H9 (cell line): ENCODE results near the gene RAP1GAP. TPM values are rescaled to one million over a fixed set of nuclear protein-coding genes. Genes with fewer than 3 reads are reported as not detected.

Experiments
- DNase-seq: peaks from one replicate; pipeline ENCODE4 v3.0.0-alpha.2; 2017
- H2AFZ ChIP-seq: one replicate; pipeline ENCODE4 v1.6.1; 2013; ENCODE audit warnings: mild to moderate bottlenecking, low read length, control low read depth, moderate library complexity
- H2AK5ac ChIP-seq: 2 replicates; pipeline ENCODE4 v1.6.1; 2013; ENCODE audit warnings: low read length, control low read depth, mixed read lengths; ENCODE audit not compliant: insufficient read length
- H2BK120ac ChIP-seq: one replicate; pipeline ENCODE4 v1.6.1; 2013; ENCODE audit warnings: low read depth, mild to moderate bottlenecking, low read length, control low read depth, inconsistent platforms; ENCODE audit not compliant: poor library complexity, severe bottlenecking
- H2BK12ac ChIP-seq: 2 replicates; pipeline ENCODE4 v1.6.1; 2013; ENCODE audit warnings: low read length, control low read depth, mixed read lengths, low read depth; ENCODE audit not compliant: insufficient read length
- H2BK15ac ChIP-seq: 2 replicates; pipeline ENCODE4 v1.6.1; 2013; ENCODE audit warnings: low read depth, low read length, control low read depth
- H2BK20ac ChIP-seq: one replicate; pipeline ENCODE4 v1.6.1; 2013; ENCODE audit warnings: low read depth, mild to moderate bottlenecking, low read length, control low read depth, inconsistent platforms; ENCODE audit not compliant: poor library complexity, severe bottlenecking
- H2BK5ac ChIP-seq: 2 replicates; pipeline ENCODE4 v1.6.1; 2013; ENCODE audit warnings: low read length, control low read depth, mixed read lengths; ENCODE audit not compliant: insufficient read length
- H3K14ac ChIP-seq: 2 replicates; pipeline ENCODE4 v1.6.1; 2013; ENCODE audit warnings: low read length, control low read depth; ENCODE audit not compliant: insufficient read depth
- H3K18ac ChIP-seq: 2 replicates; pipeline ENCODE4 v1.6.1; 2013; ENCODE audit warnings: low read depth, mild to moderate bottlenecking, mixed read lengths, low read length, control low read depth; ENCODE audit not compliant: insufficient read length
- H3K23ac ChIP-seq: 2 replicates; pipeline ENCODE4 v1.6.1; 2013; ENCODE audit warnings: low read length, control low read depth, mixed read lengths, low read depth; ENCODE audit not compliant: insufficient read length
- H3K23me2 ChIP-seq: 2 replicates; pipeline ENCODE4 v1.6.1; 2013; ENCODE audit warnings: low read depth, mild to moderate bottlenecking, mixed read lengths, low read length, control low read depth; ENCODE audit not compliant: insufficient read length, poor library complexity, severe bottlenecking
- H3K27ac ChIP-seq: 2 replicates; pipeline ENCODE4 v1.5.1; 2013; ENCODE audit warnings: low read length, control low read depth, mixed read lengths, low read depth; ENCODE audit not compliant: insufficient read length
- H3K27me3 ChIP-seq: 2 replicates; pipeline ENCODE4 v1.6.1; 2013; ENCODE audit warnings: low read length, control low read depth, inconsistent platforms; ENCODE audit not compliant: insufficient read depth
- H3K4ac ChIP-seq: 2 replicates; pipeline ENCODE4 v1.6.1; 2013; ENCODE audit warnings: low read depth, mild to moderate bottlenecking, control low read depth, inconsistent platforms, low read length, moderate library complexity
- H3K4me1 ChIP-seq: 2 replicates; pipeline ENCODE4 v1.6.1; 2013; ENCODE audit warnings: low read length, control low read depth, inconsistent platforms; ENCODE audit not compliant: insufficient read depth
- H3K4me2 ChIP-seq: 2 replicates; pipeline ENCODE4 v1.6.1; 2013; ENCODE audit warnings: low read length, control low read depth, mixed read lengths; ENCODE audit not compliant: insufficient read length, insufficient read depth
- H3K56ac ChIP-seq: 2 replicates; pipeline ENCODE4 v1.6.1; 2013; ENCODE audit warnings: low read depth, mild to moderate bottlenecking, mixed read lengths, low read length, control low read depth; ENCODE audit not compliant: insufficient read length
- H3K79me1 ChIP-seq: 2 replicates; pipeline ENCODE4 v1.6.1; 2013; ENCODE audit warnings: low read depth, mild to moderate bottlenecking, moderate library complexity, low read length, control low read depth, inconsistent platforms; ENCODE audit not compliant: insufficient read depth, poor library complexity, severe bottlenecking
- H3K79me2 ChIP-seq: 2 replicates; pipeline ENCODE4 v1.6.1; 2013; ENCODE audit warnings: low read length, control low read depth, inconsistent platforms; ENCODE audit not compliant: insufficient read depth
- H3K9ac ChIP-seq: 2 replicates; pipeline ENCODE4 v1.6.1; 2013; ENCODE audit warnings: low read length, control low read depth, mixed read lengths; ENCODE audit not compliant: insufficient read length; ENCODE audit errors: extremely low read depth
- H3K9me3 ChIP-seq: one replicate; pipeline ENCODE4 v1.6.1; 2013; ENCODE audit warnings: low read depth, low read length, inconsistent platforms; ENCODE audit not compliant: control insufficient read depth
- H3T11ph ChIP-seq: one replicate; pipeline ENCODE4 v1.6.1; 2013; ENCODE audit warnings: mild to moderate bottlenecking, low read length, control low read depth, inconsistent platforms
- H4K20me1 ChIP-seq: one replicate; pipeline ENCODE4 v1.6.1; 2013; ENCODE audit not compliant: control insufficient read depth, insufficient read length, insufficient read depth
- H4K5ac ChIP-seq: 2 replicates; pipeline ENCODE4 v1.6.1; 2013; ENCODE audit warnings: low read depth, mild to moderate bottlenecking, mixed read lengths, low read length, control low read depth; ENCODE audit not compliant: insufficient read length
- H4K8ac ChIP-seq: replicated peaks from 2 replicates; pipeline ENCODE4 v1.6.1; 2013; ENCODE audit warnings: low read length, control low read depth, mixed read lengths, low read depth; ENCODE audit not compliant: insufficient read length
- H4K91ac ChIP-seq: 2 replicates; pipeline ENCODE4 v1.6.1; 2013; ENCODE audit warnings: low read depth, mild to moderate bottlenecking, moderate library complexity, mixed read lengths, low read length, control low read depth; ENCODE audit not compliant: insufficient read length
- H3K27ac Mint-ChIP-seq, 3 experiments: 2 replicates in 2 of 3; 3 replicates in 1 of 3; pipeline ENCODE4 v1.8.0; 2020 to 2021; ENCODE audit warnings: mixed read lengths in 3 of 3, mild to moderate bottlenecking in 1 of 3, moderate library complexity in 1 of 3
- H3K27me3 Mint-ChIP-seq: 2 replicates; pipeline ENCODE4 v1.8.0; 2021; ENCODE audit warnings: low read depth, mild to moderate bottlenecking, moderate library complexity, mixed read lengths
- H3K36me3 Mint-ChIP-seq, 3 experiments: 2 replicates in 2 of 3; 3 replicates in 1 of 3; pipeline ENCODE4 v1.8.0; 2020 to 2021; ENCODE audit warnings: low read depth in 3 of 3, mixed read lengths in 3 of 3; ENCODE audit not compliant: insufficient read depth in 1 of 3
- H3K4me1 Mint-ChIP-seq, 2 experiments: 2 replicates each; pipeline ENCODE4 v1.8.0; 2020; ENCODE audit warnings: mixed read lengths in 2 of 2
- H3K4me3 Mint-ChIP-seq, 2 experiments: 2 replicates in 1 of 2; 3 replicates in 1 of 2; pipeline ENCODE4 v1.8.0; 2020 to 2021; ENCODE audit warnings: mild to moderate bottlenecking in 2 of 2, mixed read lengths in 2 of 2, moderate library complexity in 1 of 2
- H3K9me3 Mint-ChIP-seq, 2 experiments: 2 replicates in 1 of 2; 3 replicates in 1 of 2; pipeline ENCODE4 v1.8.0; 2020; ENCODE audit warnings: mild to moderate bottlenecking in 2 of 2, mixed read lengths in 2 of 2, moderate library complexity in 1 of 2
- CTCF ChIP-seq: fragments of 200-600 bp; sonication (generic); conservative IDR thresholded peaks from 3 replicates; pipeline ENCODE4 v1.8.0; 2021; ENCODE audit warnings: antibody characterized with exemption, mild to moderate bottlenecking
- WGBS: extraction: QIAGEN DNeasy Blood & Tissue Kit; methylation state at CpG from one replicate; pipeline ENCODE4 v1.1.7; 2013; ENCODE audit warnings: missing lambda C conversion rate, low lambda C conversion rate, mixed read lengths; ENCODE audit not compliant: insufficient read length; ENCODE audit errors: extremely low coverage; 5-methylcytosine and 5-hydroxymethylcytosine counted together
- total RNA-seq: library from RNA; stranded (reverse); gene quantifications from 2 replicates; pipeline ENCODE4 v1.2.1, GENCODE V29; 2021

RAP1GAP gene
- total RNA-seq, 1 experiment from 2014 or later = 7.9 TPM

- Histone ChIP-seq H3K56ac (no peak overlapping the region), H3T11ph (no peak overlapping the region), H3K79me2 (no peaks in the 10 kb centered on the region), H3K18ac (no peak overlapping the region), H4K8ac (no peak overlapping the region), H3K14ac (no peak overlapping the region; the same call in 1 of the 2 replicates), H2BK20ac (no peak overlapping the region), H3K4me2 (no peak overlapping the region), H3K9me3 (no peaks in the 10 kb centered on the region), H2BK120ac (no peak overlapping the region), H4K20me1 (no peaks in the 10 kb centered on the region), H3K23me2 (peaks cover 14% of the 10 kb centered on the region), H4K91ac (no peak overlapping the region), H3K27me3 (no peaks in the 10 kb centered on the region; the same call in 1 of the 2 replicates), H4K5ac (no peak overlapping the region), H3K27ac (no peak overlapping the region), H2BK15ac (no peak overlapping the region), H2BK12ac (no peak overlapping the region), H3K79me1 (no peaks in the 10 kb centered on the region), H3K4me1 (no peaks in the 10 kb centered on the region; the same call in 1 of the 2 replicates), H2AK5ac (no peak overlapping the region), H3K4ac (no peak overlapping the region), H3K23ac (no peak overlapping the region), H2AFZ (no peak overlapping the region), H2BK5ac (no peak overlapping the region), H3K9ac (no peak overlapping the region)
- no CpG with 5 or more reads among the region's 10 CpGs for WGBS
- no peak for TF ChIP-seq CTCF
- DNase-seq = peak; percentile 25
- Mint-ChIP-seq H3K4me3 (no peak overlapping the region; a peak in 1 of 5 replicates), H3K9me3 (no peaks in the 10 kb centered on the region), H3K27me3 (peaks cover 19% of the 10 kb centered on the region), H3K36me3 (peaks cover 0 to 3% (median 0%) of the 10 kb centered on the region in 3 experiments; a peak in 1 of 7 replicates), H3K27ac (peak overlapping the region; percentile 39 to 65 (median 61); a peak in 3 of 7 replicates), H3K4me1 (peaks cover 31 to 38% of the 10 kb centered on the region in 2 experiments)
These were observed 3.5 kb upstream of the RAP1GAP start for GRCh38 chr1:21672478-21673276.
